K562 (cell line): ENCODE results near the gene ABT1. TPM values are rescaled to one million over a fixed set of nuclear protein-coding genes. Genes with fewer than 3 reads are reported as not detected.

Experiments used
- ATAC-seq: fragments of 200-7000 bp; cut with Tn5 transposase; 3 replicates; pipeline ENCODE4 v1.9.1; 2020; ENCODE audit warnings: moderate library complexity
- BruUV-seq: library from RNA; stranded (reverse); fragments of 400-500 nt; replicated peaks from 2 replicates; lab custom pipeline; 2021; lab: Mats Ljungman, UMichigan
- CTCF ChIA-PET: fragments of 300-600 bp; formaldehyde crosslinking; extraction: SDS; loops from one replicate; lab custom pipeline; 2021; ENCODE audit warnings: low intra/inter-chr PET ratio; lab: Yijun Ruan, JAX
- POLR2A ChIA-PET: fragments of 300-600, 350-650 bp; sonication (Branson Sonifier 250); formaldehyde crosslinking; extraction: SDS; loops from one replicate; lab custom pipeline; 2021; ENCODE audit warnings: antibody characterized with exemption, inconsistent platforms; lab: Yijun Ruan, JAX
- DNase-seq, 4 experiments: peaks; one replicate each; pipeline versions ENCODE4 v3.0.0 to v3.0.0-alpha.2; 2011 to 2018; ENCODE audit warnings: low spot score in 3 of 4, mixed read lengths in 3 of 4; ENCODE audit errors: extremely low read depth in 1 of 4
- FAIRE-seq: peaks from 2 replicates; lab custom pipeline; 2011; peaks lifted over from hg19 to GRCh38; lab: Jason Lieb, UNC
- H2AFZ ChIP-seq: 2 replicates; pipeline ENCODE4 v1.6.0; 2011; ENCODE audit warnings: low read depth, low read length, control low read depth, inconsistent platforms
- H3K27ac ChIP-seq: fragments of 200-600 bp; 3 replicates; pipeline ENCODE4 v1.8.0; 2011; ENCODE audit warnings: low read depth, mild to moderate bottlenecking, control low read depth, inconsistent platforms, low read length, moderate library complexity, mixed read lengths; ENCODE audit errors: extremely low read depth
- H3K27me3 ChIP-seq, 2 experiments: fragments of 300-600 bp in 1 of 2; 2 replicates in 1 of 2; 3 replicates in 1 of 2; pipeline versions ENCODE4 v1.6.0 to v1.8.0; 2011; ENCODE audit warnings: inconsistent platforms in 2 of 2, low read length in 2 of 2, mild to moderate bottlenecking in 1 of 2, mixed read lengths in 1 of 2, moderate library complexity in 1 of 2; ENCODE audit not compliant: control insufficient read depth in 2 of 2, insufficient read depth in 2 of 2
- H3K36me3 ChIP-seq: fragments of 300-600 bp; 3 replicates; pipeline ENCODE4 v1.8.0; 2011; ENCODE audit warnings: mild to moderate bottlenecking, low read length, inconsistent platforms; ENCODE audit not compliant: control insufficient read depth, insufficient read depth
- H3K4me1 ChIP-seq, 2 experiments: fragments of 200-600 bp in 1 of 2; replicated peaks in 1 of 2; 2 replicates in 1 of 2; 3 replicates in 1 of 2; pipeline versions ENCODE4 v1.5.1 to v1.8.0; 2011; ENCODE audit warnings: inconsistent platforms in 2 of 2, low read length in 2 of 2, mild to moderate bottlenecking in 1 of 2, mixed read lengths in 1 of 2, moderate library complexity in 1 of 2; ENCODE audit not compliant: control insufficient read depth in 2 of 2, insufficient read depth in 2 of 2
- H3K4me2 ChIP-seq: 2 replicates; pipeline ENCODE4 v1.6.1; 2011; ENCODE audit warnings: low read length, control low read depth, inconsistent platforms, mixed read lengths; ENCODE audit not compliant: insufficient read depth
- H3K4me3 ChIP-seq: fragments of 200-600 bp; sonication (generic), shearing (Covaris generic); 2 replicates; pipeline ENCODE4 v1.5.1; 2016; ENCODE audit warnings: control low read depth, inconsistent platforms
- H3K79me2 ChIP-seq: fragments of 200-600 bp; 3 replicates; pipeline ENCODE4 v1.8.0; 2011; ENCODE audit warnings: low read length, inconsistent platforms; ENCODE audit not compliant: control insufficient read depth, insufficient read depth
- H3K9ac ChIP-seq, 2 experiments: 2 replicates each; pipeline versions ENCODE4 v1.6.0 to v1.6.1; 2011; ENCODE audit warnings: low read depth in 2 of 2, low read length in 2 of 2, control low read depth in 1 of 2, inconsistent platforms in 1 of 2, mild to moderate bottlenecking in 1 of 2, mixed read lengths in 1 of 2; ENCODE audit not compliant: insufficient read depth in 1 of 2
- H3K9me1 ChIP-seq: one replicate; pipeline ENCODE4 v1.6.0; 2011; ENCODE audit warnings: inconsistent platforms, mild to moderate bottlenecking, low read length, moderate library complexity; ENCODE audit not compliant: control insufficient read depth, insufficient read depth
- H3K9me3 ChIP-seq: replicated peaks from 2 replicates; pipeline ENCODE4 v1.5.1; 2011; ENCODE audit warnings: low read depth, low read length, inconsistent platforms; ENCODE audit not compliant: control insufficient read depth, insufficient read depth
- H4K20me1 ChIP-seq: replicated peaks from 2 replicates; pipeline ENCODE4 v1.6.1; 2011; ENCODE audit warnings: low read length, inconsistent platforms, mixed read lengths; ENCODE audit not compliant: control insufficient read depth, insufficient read depth
- HNRNPLL ChIP-seq: fragments of 200-400 bp; formaldehyde crosslinking; IDR thresholded peaks from 2 replicates; pipeline ENCODE4 v1.6.1; 2017; ENCODE audit warnings: low read length, low read depth, mild to moderate bottlenecking; ENCODE audit not compliant: poor library complexity, severe bottlenecking
- MCM7 ChIP-seq, 2 experiments: fragments of 450-650 bp; IDR thresholded peaks; 2 replicates each; pipeline ENCODE4 v1.6.1; 2016 to 2018
- MEF2A ChIP-seq: IDR thresholded peaks from 2 replicates; pipeline ENCODE4 v1.6.1; 2011; ENCODE audit warnings: low read depth, mild to moderate bottlenecking, low read length, moderate library complexity; ENCODE audit not compliant: control insufficient read depth
- NBN ChIP-seq: fragments of 450-650 bp; IDR thresholded peaks from 2 replicates; pipeline ENCODE4 v1.6.1; 2016; ENCODE audit warnings: low read depth, mild to moderate bottlenecking
- NFIC ChIP-seq: fragments of 450-650 bp; IDR thresholded peaks from 2 replicates; pipeline ENCODE4 v1.6.1; 2017; ENCODE audit warnings: mild to moderate bottlenecking, inconsistent platforms
- NR4A1 ChIP-seq, 2 experiments: fragments of 250-450 bp in 1 of 2; fragments of 450-650 bp in 1 of 2; sonication (Bioruptor Pico) in 1 of 2; IDR thresholded peaks; 2 replicates each; pipeline versions ENCODE4 v1.4.0 to v1.6.1; 2016 to 2020; ENCODE audit warnings: mild to moderate bottlenecking in 2 of 2, missing compliant biosample characterization in 1 of 2, missing genetic modification characterization in 1 of 2, moderate library complexity in 1 of 2
- POLR2G ChIP-seq: fragments of 200-400 bp; formaldehyde crosslinking; IDR thresholded peaks from 2 replicates; pipeline ENCODE4 v1.6.1; 2017; ENCODE audit warnings: low read depth, mild to moderate bottlenecking, antibody characterized with exemption, low read length, moderate library complexity
- WGBS: fragments of 100-300 bp; shearing (Covaris generic); methylation state at CpG from one replicate; pipeline ENCODE4 v1.1.6; 2016; ENCODE audit warnings: low coverage, mixed read lengths; ENCODE audit not compliant: insufficient coverage; ENCODE audit errors: missing lambda C conversion rate; 5-methylcytosine and 5-hydroxymethylcytosine counted together
- in situ Hi-C: fragments of 300-500 bp; cut with MboI; formaldehyde crosslinking; loops from 4 replicates; pipeline ENCODE4 v1.15.0; 2018; ENCODE audit warnings: inconsistent platforms, mixed read lengths
- intact Hi-C: fragments of 100-400 bp; cut with micrococcal nuclease; formaldehyde crosslinking; loops from 2 replicates; pipeline ENCODE4 v1.14.2; 2022
- polyA plus RNA-seq, 8 experiments: library from polyadenylated mRNA; depleted of rRNA in 4 of 8; stranded (reverse) in 5 of 8; unstranded in 3 of 8; fragments of >200 nt; fragmentation: Nextera tagmentation in 2 of 8; fragmentation: Illumina TruSeq in 1 of 8; extraction: Ambion mirVana in 2 of 8; extraction: Trizol in 1 of 8; gene quantifications; 2 replicates each; pipeline versions ENCODE4 v1.2.1 to v1.2.3, GENCODE V29; 2011 to 2014; ENCODE audit warnings: inconsistent platforms in 1 of 8, missing spikeins in 1 of 8
- total RNA-seq, 7 experiments: library from RNA; depleted of rRNA in 6 of 7; stranded (reverse); fragments of >200 nt in 6 of 7; fragmentation: Illumina TruSeq in 2 of 7; extraction: Trizol in 2 of 7; gene quantifications; 2 replicates each; pipeline versions ENCODE4 v1.2.1 to v1.2.3, GENCODE V29; 2011 to 2021; ENCODE audit warnings: low replicate concordance in 1 of 7
- TF ChIP-seq, protein P1 (sequence below): IDR thresholded peaks from 2 replicates; pipeline ENCODE4 v1.6.1; 2016; ENCODE audit warnings: missing genetic modification characterization, missing compliant biosample characterization

ABT1 gene
- total and polyA plus RNA-seq, 9 of the 15 experiments (the other 6 are each of a cell fraction or from before 2014, with no cell fraction given): 8.8 to 52.7 (median 40.7) TPM

GRCh38 chr6:26561533-26562466, 35.0 kb upstream of the ABT1 start:
- CTCF ChIA-PET: no interaction called here
- in situ Hi-C loops (loop anchor here (25.0 kb wide), 1 partner anchor 374 kb away; a partner anchor contains a TSS), intact Hi-C loops (no loop called here)
- H2AFZ ChIP-seq: peak overlapping the region; percentile 29; the same call in 1 of the 2 replicates
- H3K79me2 ChIP-seq: no peaks in the 10 kb centered on the region
- no peak overlapping the region for H3K4me2 ChIP-seq
- WGBS: 68% methylated on average over 17 of the region's 17 CpGs
- H3K9me1 ChIP-seq: no peaks in the 10 kb centered on the region
- no peaks in the 10 kb centered on the region for H3K9me3 ChIP-seq
- FAIRE-seq: no peak
- H3K4me1 ChIP-seq: peaks cover 0 to 11% of the 10 kb centered on the region in 2 experiments; a peak in 3 of 5 replicates
- TF ChIP-seq NBN (no peak), MEF2A (no peak), NR4A1 (CRISPR knock-in tag; IDR thresholded peaks at IDR 0.05) (no peak), NR4A1 (tag; IDR thresholded peaks at IDR 0.05) (no peak), POLR2G (no peak), MCM7 (IDR thresholded peaks at IDR 0.05) (peak in 1 of 2 experiments; percentile 52; a peak in 1 of 4 replicates), NFIC (0 out of 2 replicates have a peak, but pooled peaks have one; percentile 9), HNRNPLL (no peak)
- TF ChIP-seq, protein P1, sequence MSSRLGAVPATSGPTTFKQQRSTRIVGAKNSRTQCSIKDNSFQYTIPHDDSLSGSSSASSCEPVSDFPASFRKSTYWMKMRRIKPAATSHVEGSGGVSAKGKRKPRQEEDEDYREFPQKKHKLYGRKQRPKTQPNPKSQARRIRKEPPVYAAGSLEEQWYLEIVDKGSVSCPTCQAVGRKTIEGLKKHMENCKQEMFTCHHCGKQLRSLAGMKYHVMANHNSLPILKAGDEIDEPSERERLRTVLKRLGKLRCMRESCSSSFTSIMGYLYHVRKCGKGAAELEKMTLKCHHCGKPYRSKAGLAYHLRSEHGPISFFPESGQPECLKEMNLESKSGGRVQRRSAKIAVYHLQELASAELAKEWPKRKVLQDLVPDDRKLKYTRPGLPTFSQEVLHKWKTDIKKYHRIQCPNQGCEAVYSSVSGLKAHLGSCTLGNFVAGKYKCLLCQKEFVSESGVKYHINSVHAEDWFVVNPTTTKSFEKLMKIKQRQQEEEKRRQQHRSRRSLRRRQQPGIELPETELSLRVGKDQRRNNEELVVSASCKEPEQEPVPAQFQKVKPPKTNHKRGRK (tag): 0 out of 2 replicates have a peak, but pooled peaks have one; percentile 27
- H3K36me3 ChIP-seq: no peaks in the 10 kb centered on the region
- no peak for ATAC-seq
- H3K9ac ChIP-seq: no peak overlapping the region
- H3K27me3 ChIP-seq: no peaks in the 10 kb centered on the region
- POLR2A ChIA-PET: interaction anchor here (0.6 to 0.7 kb wide), 2 partner anchors 32 to 199 kb away, joined by 3 read pairs; no protein-coding TSS in a partner anchor
- no peak for DNase-seq
- H3K4me3 ChIP-seq: no peak overlapping the region
- no TSS peak for BruUV-seq
- H4K20me1 ChIP-seq: no peaks in the 10 kb centered on the region
- no peak overlapping the region for H3K27ac ChIP-seq
